Bronchial epithelial cell (primary cell): ENCODE measurements around the gene PEX19. TPM values are rescaled to one million over a fixed set of nuclear protein-coding genes. Genes with fewer than 3 reads are reported as not detected.

Experiments
- DNase-seq: peaks from one replicate; pipeline ENCODE4 v3.0.0-alpha.2; 2010; ENCODE audit warnings: low read depth
- FAIRE-seq: peaks from 2 replicates; lab custom pipeline; 2011; peaks lifted over from hg19 to GRCh38; lab: Jason Lieb, UNC
- H3K27me3 ChIP-seq: 2 replicates; pipeline ENCODE4 v1.5.1; 2011; ENCODE audit warnings: low read length; ENCODE audit not compliant: control insufficient read depth, insufficient read depth
- H3K36me3 ChIP-seq: 2 replicates; pipeline ENCODE4 v1.5.1; 2011; ENCODE audit warnings: low read length; ENCODE audit not compliant: control insufficient read depth, insufficient read depth
- H3K4me3 ChIP-seq: 2 replicates; pipeline ENCODE4 v1.5.1; 2011; ENCODE audit warnings: mild to moderate bottlenecking, low read depth, low read length, control low read depth
- total RNA-seq: library from RNA; depleted of rRNA; stranded (reverse); fragments of >200 nt; gene quantifications from 2 replicates; pipeline ENCODE4 v1.2.1, GENCODE V29; 2014
- TF ChIP-seq, protein P1 (sequence below): IDR thresholded peaks from 2 replicates; pipeline ENCODE4 v1.5.1; 2011; ENCODE audit warnings: mild to moderate bottlenecking, moderate library complexity, low read length, control low read depth, inconsistent platforms; ENCODE audit not compliant: insufficient read depth, severe bottlenecking

PEX19 gene
- total RNA-seq, 1 donor from 2014 or later: 32.4 TPM

DNA sequence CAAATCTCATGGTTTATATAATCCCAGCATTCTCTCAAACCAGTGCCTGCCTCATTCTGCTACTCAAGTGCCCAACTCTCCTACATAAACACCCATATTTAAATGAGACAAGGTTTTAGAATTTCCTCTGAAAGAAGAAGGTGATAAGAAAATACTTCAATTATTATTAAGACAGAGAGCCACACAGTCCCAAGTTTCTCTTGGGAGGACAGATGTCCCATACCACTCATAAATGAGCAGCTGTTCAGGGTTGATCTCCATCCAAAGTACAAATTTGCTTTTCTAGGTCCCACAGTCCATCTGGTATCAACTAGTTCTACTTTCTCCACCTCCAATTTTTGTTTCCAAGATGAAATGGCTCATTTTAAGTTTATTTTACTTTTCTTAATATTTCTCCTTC is 33.9 kb downstream of the PEX19 start:
- Histone ChIP-seq H3K27me3 (no peaks in the 10 kb centered on the region), H3K4me3 (no peak overlapping the region), H3K36me3 (peaks cover 2% of the 10 kb centered on the region)
- FAIRE-seq (no peak), DNase-seq (no peak)
- TF ChIP-seq, protein P1, sequence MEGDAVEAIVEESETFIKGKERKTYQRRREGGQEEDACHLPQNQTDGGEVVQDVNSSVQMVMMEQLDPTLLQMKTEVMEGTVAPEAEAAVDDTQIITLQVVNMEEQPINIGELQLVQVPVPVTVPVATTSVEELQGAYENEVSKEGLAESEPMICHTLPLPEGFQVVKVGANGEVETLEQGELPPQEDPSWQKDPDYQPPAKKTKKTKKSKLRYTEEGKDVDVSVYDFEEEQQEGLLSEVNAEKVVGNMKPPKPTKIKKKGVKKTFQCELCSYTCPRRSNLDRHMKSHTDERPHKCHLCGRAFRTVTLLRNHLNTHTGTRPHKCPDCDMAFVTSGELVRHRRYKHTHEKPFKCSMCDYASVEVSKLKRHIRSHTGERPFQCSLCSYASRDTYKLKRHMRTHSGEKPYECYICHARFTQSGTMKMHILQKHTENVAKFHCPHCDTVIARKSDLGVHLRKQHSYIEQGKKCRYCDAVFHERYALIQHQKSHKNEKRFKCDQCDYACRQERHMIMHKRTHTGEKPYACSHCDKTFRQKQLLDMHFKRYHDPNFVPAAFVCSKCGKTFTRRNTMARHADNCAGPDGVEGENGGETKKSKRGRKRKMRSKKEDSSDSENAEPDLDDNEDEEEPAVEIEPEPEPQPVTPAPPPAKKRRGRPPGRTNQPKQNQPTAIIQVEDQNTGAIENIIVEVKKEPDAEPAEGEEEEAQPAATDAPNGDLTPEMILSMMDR: no peak

DNA sequence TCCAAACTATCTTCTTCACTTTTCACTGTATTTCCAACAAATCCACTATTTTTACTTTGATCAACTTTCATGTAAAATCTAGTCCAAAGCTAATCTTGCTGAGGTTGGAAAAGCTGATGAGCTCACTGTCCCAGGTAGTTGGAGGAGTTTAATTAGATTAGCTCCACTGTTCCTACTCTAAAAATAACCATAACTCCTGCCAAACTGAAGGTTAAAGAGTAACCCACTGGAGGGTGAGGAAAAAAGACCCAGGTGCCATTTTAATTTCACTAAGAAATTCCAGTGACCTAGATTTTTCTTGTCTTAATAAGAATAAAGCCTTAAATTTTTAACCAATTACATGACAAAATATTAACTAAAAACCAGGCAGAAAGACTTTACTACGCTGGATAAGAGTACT is 37.9 kb downstream of the PEX19 start:
- H3K36me3 ChIP-seq: peaks cover 3% of the 10 kb centered on the region
- H3K4me3 ChIP-seq: no peak overlapping the region
- DNase-seq: no peak
- H3K27me3 ChIP-seq: no peaks in the 10 kb centered on the region
- FAIRE-seq: no peak
- TF ChIP-seq, protein P1: no peak

DNA sequence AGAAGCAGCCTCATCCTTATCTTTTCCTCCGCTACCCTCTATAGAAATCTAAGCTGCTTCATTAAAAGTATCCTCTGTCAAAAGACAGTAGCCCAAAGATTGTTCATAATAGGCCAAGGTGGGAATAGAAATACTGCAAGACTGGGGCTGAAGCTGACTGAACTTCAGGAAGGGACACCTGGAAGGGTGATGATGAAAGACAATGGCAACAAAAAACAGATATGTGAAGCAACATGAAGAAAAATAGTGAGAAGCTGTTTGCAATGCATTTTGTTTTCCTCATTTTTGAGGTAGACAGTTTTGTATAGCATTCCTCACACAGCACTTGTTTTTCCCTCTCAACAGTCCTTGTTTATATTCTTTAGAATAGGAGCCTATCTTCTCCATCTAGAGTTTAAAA is 39.5 kb downstream of the PEX19 start:
- peaks cover 7% of the 10 kb centered on the region for H3K36me3 ChIP-seq
- DNase-seq: no peak
- H3K4me3 ChIP-seq: no peak overlapping the region
- FAIRE-seq: no peak
- TF ChIP-seq, protein P1: no peak
- H3K27me3 ChIP-seq: no peaks in the 10 kb centered on the region

DNA sequence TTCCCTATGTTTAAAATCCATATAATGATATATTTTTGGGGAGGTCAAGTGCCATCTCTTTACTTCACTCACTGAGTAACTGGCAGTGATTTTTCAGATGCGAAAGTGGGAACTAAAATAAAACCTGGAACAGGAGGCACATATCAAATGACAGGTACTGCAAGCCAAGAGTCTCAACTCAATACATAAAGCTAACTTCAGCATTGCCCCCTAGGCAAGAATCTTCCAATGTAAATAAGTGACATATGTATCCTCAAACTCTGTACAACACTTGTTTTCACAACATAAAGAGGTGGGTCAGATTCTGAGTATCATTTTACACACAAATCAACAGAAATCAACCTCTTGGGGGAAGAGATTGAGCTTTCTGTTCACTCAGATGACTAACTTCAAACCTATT is 40.7 kb downstream of the PEX19 start:
- no peak for FAIRE-seq
- TF ChIP-seq, protein P1: no peak
- DNase-seq: no peak

DNA sequence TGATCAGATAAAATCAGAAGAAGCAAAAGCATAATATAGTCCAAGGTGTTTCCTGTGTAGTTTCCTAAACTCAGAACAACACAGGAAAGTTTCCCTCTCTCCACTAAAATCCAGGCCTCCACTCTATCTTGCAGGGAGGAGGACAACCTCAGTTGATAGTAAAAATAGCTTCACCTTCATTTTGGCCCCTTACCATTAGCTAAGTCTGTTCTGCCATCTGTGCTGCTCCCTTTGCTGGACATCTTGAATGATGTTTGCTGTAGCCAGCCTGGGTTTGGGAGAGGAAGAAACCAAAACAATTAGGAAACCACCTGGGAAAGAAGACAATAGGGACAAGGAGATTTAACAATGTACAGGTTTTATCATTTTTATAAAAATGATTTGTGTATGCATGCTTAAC is 41.2 kb downstream of the PEX19 start:
- FAIRE-seq (no peak), DNase-seq (no peak)
- H3K27me3 ChIP-seq: no peaks in the 10 kb centered on the region
- no peak overlapping the region for H3K4me3 ChIP-seq
- TF ChIP-seq, protein P1: no peak
- H3K36me3 ChIP-seq: peaks cover 15% of the 10 kb centered on the region

More for the DNA sequence above, 40.7 kb downstream of the PEX19 start:
- Histone ChIP-seq H3K36me3 (peaks cover 15% of the 10 kb centered on the region), H3K4me3 (no peak overlapping the region), H3K27me3 (no peaks in the 10 kb centered on the region)

DNA sequence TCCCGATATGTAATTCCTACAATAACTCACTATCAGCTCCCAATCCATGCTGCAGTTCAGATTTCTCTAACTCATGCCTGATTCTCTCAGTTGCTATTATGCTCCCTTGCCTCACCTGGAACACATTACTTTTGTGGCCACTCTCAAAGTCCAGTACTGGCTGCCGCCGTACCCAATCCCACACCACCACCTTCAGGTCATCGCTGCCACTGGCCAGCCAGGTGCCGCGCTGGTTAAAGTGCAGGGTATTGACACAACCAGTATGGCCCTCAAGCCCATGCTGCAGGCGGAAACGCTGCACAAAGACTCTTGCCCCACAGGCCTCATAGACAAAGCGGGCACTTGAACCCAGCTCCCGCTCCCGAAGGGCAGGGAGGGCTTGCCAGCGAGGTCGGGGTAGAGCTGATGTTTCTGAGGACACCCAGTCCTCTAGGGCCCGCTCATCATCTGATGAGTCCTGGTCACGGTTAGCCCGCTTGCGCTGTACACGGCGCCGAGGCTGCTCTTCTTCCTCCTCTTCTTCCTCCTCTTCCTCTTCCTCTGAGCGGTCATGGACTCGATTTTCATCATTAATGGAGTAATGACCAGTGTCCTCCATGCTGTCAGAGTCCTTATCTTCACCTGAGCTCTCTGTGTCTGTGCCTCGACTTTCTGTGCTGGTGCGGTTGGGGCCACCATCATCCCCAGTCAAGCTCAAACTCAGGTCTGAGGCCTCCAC is 45.2 kb downstream of the PEX19 start:
- no peaks in the 10 kb centered on the region for H3K27me3 ChIP-seq
- no peak for FAIRE-seq
- H3K36me3 ChIP-seq: peaks cover 24% of the 10 kb centered on the region
- TF ChIP-seq, protein P1: no peak
- H3K4me3 ChIP-seq: no peak overlapping the region
- DNase-seq: no peak
